PC-3 (cell line): Measurements from ENCODE around the gene TAF1A.

Source experiments
- EZH2 ChIP-seq: fragments of 300-600 bp; sonication (generic); IDR thresholded peaks from one replicate; pipeline ENCODE4 v1.6.1; 2017; ENCODE audit warnings: antibody characterized with exemption, mild to moderate bottlenecking, low read length; ENCODE audit not compliant: unreplicated experiment
- TF ChIP-seq, protein P1 (sequence below): fragments of 300-600 bp; sonication (generic); conservative IDR thresholded peaks from 2 replicates; pipeline ENCODE4 v1.5.1; 2017; ENCODE audit warnings: antibody characterized with exemption, low read depth, mild to moderate bottlenecking, low read length

DNA sequence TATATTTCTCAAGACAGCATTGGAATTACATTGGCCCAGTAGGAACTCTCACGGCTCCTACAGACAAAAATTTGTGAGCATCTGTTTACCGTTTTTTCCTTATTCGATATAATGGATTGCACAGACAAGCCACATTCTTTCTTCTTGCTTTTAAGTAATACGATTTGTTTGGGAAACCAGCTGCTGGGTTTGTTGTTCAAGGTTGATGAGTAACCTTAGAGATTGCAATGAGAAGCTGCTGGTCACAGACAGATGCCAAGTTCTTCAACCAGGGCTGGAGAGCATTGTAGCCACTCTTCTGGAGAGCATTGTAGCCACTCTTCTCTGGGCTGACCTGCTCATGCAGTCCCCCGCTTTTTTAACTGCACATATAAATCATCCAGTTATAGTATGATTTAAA lies 26.8 kb upstream of the TAF1A start:
- TF ChIP-seq, protein P1, sequence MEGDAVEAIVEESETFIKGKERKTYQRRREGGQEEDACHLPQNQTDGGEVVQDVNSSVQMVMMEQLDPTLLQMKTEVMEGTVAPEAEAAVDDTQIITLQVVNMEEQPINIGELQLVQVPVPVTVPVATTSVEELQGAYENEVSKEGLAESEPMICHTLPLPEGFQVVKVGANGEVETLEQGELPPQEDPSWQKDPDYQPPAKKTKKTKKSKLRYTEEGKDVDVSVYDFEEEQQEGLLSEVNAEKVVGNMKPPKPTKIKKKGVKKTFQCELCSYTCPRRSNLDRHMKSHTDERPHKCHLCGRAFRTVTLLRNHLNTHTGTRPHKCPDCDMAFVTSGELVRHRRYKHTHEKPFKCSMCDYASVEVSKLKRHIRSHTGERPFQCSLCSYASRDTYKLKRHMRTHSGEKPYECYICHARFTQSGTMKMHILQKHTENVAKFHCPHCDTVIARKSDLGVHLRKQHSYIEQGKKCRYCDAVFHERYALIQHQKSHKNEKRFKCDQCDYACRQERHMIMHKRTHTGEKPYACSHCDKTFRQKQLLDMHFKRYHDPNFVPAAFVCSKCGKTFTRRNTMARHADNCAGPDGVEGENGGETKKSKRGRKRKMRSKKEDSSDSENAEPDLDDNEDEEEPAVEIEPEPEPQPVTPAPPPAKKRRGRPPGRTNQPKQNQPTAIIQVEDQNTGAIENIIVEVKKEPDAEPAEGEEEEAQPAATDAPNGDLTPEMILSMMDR: no peak
- TF ChIP-seq EZH2: no peak
